SK-N-SH (cell line): ENCODE data around the gene TRIM27.

Source experiments
- POLR2AphosphoS5 ChIP-seq: IDR thresholded peaks from 2 replicates; pipeline ENCODE4 v1.6.1; 2012; ENCODE audit warnings: low read depth, low read length
- RXRA ChIP-seq: IDR thresholded peaks from 2 replicates; pipeline ENCODE4 v1.4.0; 2012; ENCODE audit warnings: low read depth, mild to moderate bottlenecking, borderline replicate concordance
- TF ChIP-seq, protein P1 (sequence below): IDR thresholded peaks from 2 replicates; pipeline ENCODE4 v1.4.0; 2012; ENCODE audit warnings: low read depth, borderline replicate concordance
- TF ChIP-seq, protein P2 (sequence below): fragments of 200-600 bp; sonication (generic); IDR thresholded peaks from 2 replicates; pipeline ENCODE4 v1.6.1; 2017; ENCODE audit warnings: antibody characterized with exemption, mild to moderate bottlenecking, moderate library complexity
- TF ChIP-seq, protein P3 (sequence below): IDR thresholded peaks from 2 replicates; pipeline ENCODE4 v1.4.0; 2012; ENCODE audit warnings: low read depth, borderline replicate concordance

DNA sequence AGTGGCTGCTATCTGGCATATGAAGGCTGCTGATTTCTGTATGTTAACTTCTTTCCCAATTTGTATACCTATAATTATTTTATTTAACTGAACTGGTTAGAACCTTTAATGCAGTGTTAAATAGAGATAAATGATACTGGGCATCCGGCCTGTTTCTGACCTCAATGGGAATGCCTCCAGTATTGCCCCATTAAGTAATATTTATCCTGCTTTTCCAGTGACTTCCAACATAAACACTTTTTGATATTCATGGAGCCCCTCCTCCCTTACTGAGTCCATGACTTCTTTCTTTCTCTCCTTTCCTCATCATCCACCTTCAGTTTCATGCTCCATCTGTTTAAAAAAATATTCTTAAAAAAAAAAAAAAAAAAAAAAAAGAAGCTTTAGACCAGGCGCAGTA is 8.8 kb downstream of the TRIM27 start:
- TF ChIP-seq, protein P1, sequence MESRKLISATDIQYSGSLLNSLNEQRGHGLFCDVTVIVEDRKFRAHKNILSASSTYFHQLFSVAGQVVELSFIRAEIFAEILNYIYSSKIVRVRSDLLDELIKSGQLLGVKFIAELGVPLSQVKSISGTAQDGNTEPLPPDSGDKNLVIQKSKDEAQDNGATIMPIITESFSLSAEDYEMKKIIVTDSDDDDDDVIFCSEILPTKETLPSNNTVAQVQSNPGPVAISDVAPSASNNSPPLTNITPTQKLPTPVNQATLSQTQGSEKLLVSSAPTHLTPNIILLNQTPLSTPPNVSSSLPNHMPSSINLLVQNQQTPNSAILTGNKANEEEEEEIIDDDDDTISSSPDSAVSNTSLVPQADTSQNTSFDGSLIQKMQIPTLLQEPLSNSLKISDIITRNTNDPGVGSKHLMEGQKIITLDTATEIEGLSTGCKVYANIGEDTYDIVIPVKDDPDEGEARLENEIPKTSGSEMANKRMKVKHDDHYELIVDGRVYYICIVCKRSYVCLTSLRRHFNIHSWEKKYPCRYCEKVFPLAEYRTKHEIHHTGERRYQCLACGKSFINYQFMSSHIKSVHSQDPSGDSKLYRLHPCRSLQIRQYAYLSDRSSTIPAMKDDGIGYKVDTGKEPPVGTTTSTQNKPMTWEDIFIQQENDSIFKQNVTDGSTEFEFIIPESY: no peak
- TF ChIP-seq, protein P2, sequence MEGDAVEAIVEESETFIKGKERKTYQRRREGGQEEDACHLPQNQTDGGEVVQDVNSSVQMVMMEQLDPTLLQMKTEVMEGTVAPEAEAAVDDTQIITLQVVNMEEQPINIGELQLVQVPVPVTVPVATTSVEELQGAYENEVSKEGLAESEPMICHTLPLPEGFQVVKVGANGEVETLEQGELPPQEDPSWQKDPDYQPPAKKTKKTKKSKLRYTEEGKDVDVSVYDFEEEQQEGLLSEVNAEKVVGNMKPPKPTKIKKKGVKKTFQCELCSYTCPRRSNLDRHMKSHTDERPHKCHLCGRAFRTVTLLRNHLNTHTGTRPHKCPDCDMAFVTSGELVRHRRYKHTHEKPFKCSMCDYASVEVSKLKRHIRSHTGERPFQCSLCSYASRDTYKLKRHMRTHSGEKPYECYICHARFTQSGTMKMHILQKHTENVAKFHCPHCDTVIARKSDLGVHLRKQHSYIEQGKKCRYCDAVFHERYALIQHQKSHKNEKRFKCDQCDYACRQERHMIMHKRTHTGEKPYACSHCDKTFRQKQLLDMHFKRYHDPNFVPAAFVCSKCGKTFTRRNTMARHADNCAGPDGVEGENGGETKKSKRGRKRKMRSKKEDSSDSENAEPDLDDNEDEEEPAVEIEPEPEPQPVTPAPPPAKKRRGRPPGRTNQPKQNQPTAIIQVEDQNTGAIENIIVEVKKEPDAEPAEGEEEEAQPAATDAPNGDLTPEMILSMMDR: no peak
- TF ChIP-seq RXRA: no peak
- TF ChIP-seq POLR2AphosphoS5: no peak
- TF ChIP-seq, protein P3, sequence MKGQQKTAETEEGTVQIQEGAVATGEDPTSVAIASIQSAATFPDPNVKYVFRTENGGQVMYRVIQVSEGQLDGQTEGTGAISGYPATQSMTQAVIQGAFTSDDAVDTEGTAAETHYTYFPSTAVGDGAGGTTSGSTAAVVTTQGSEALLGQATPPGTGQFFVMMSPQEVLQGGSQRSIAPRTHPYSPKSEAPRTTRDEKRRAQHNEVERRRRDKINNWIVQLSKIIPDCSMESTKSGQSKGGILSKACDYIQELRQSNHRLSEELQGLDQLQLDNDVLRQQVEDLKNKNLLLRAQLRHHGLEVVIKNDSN: no peak
